NCI-H187 treated with DMSO at 0.1 percent for 48 hours (cell line): ENCODE data around the gene SLC25A38.

ENCODE experiments used
- DNase-seq: peaks from one replicate; lab custom pipeline; 2025; lab: John Stamatoyannopoulos, UW

The SLC25A38 gene

GRCh38 chr3:39376959-39377634 lies 6.1 kb upstream of the SLC25A38 start:
- no peak for DNase-seq

GRCh38 chr3:39378088-39378487 lies 5.1 kb upstream of the SLC25A38 start:
- DNase-seq, result no peak

- DNase-seq, result no peak
Observed at GRCh38 chr3:39378957-39379777, 4.0 kb upstream of the SLC25A38 start.

- DNase-seq, result no peak
Observed at GRCh38 chr3:39379778-39380155, 3.4 kb upstream of the SLC25A38 start.

- no peak for DNase-seq
Observed at GRCh38 chr3:39381432-39381831, 1.7 kb upstream of the SLC25A38 start.

GRCh38 chr3:39383881-39384664 lies 903 bp downstream of the SLC25A38 start:
- DNase-seq, result no peak

- DNase-seq, result no peak
Observed at GRCh38 chr3:39384665-39385000, 1.5 kb downstream of the SLC25A38 start.

GRCh38 chr3:39385456-39386090 lies 2.4 kb downstream of the SLC25A38 start:
- DNase-seq, result no peak

GRCh38 chr3:39386318-39386717 lies 3.1 kb downstream of the SLC25A38 start:
- no peak for DNase-seq

- DNase-seq, result no peak
Observed at GRCh38 chr3:39387411-39387975, 4.3 kb downstream of the SLC25A38 start.

- DNase-seq, result no peak
Observed at GRCh38 chr3:39388153-39388552, 5.0 kb downstream of the SLC25A38 start.

GRCh38 chr3:39388741-39389248 lies 5.6 kb downstream of the SLC25A38 start:
- no peak for DNase-seq

GRCh38 chr3:39390181-39390580 lies 7.0 kb downstream of the SLC25A38 start:
- DNase-seq, result no peak

- no peak for DNase-seq
Observed at GRCh38 chr3:39396690-39397089, 13.5 kb downstream of the SLC25A38 start.

- no peak for DNase-seq
Observed at GRCh38 chr3:39398700-39399099, 15.5 kb downstream of the SLC25A38 start.

- DNase-seq, result no peak
Observed at GRCh38 chr3:39401983-39402382, 18.8 kb downstream of the SLC25A38 start.

- no peak for DNase-seq
Observed at GRCh38 chr3:39404943-39405686, 21.9 kb downstream of the SLC25A38 start.

GRCh38 chr3:39405687-39406367 lies 22.7 kb downstream of the SLC25A38 start:
- no peak for DNase-seq

- peak; percentile 33 for DNase-seq
Observed at GRCh38 chr3:39406368-39407258, 23.4 kb downstream of the SLC25A38 start, which contains the start of gene RPSA. TSS of gene RPSA (plus strand) at chr3:39406720. CDS start at chr3:39407654, 934 bp downstream.
